ENCODE measurements around the gene DUOX1.

DNA sequence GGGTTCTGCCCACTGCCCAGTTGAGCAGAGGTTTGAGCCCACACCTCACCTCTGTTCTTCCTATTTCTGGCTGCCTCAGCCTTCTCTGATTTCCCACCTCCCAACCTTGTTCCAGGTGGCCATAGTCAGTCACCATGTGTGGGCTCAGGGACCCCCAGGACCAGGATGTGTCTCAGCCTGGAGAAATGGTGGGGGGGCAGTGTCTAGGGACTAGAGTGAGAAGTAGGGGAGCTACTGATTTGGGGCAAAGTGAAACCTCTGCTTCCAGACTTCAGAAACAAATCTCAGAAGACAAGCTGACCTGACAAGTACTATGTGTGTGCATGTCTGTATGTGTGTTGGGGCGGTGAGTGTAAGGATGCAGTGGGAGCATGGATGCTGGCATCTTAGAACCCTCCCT, 35.1 kb downstream of the DUOX1 start:
- TF ChIP-seq EZH2 (IDR thresholded peaks at IDR 0.05): no peak
- no peak for TF ChIP-seq FOXP2 (optimal IDR thresholded peaks at IDR 0.05; ENCODE audit: control extremely low read depth, extremely low read length, insufficient read depth)
- no peak for TF ChIP-seq POLR2AphosphoS5 (IDR thresholded peaks at IDR 0.05; ENCODE audit: borderline replicate concordance, low read depth, low read length)
